IMR-90 (cell line): ENCODE data around the gene FGF3. TPM values are rescaled to one million over a fixed set of nuclear protein-coding genes. Genes with fewer than 3 reads are reported as not detected.

ENCODE experiments used
- ATAC-seq: fragments of 200-7000 bp; cut with Tn5 transposase; 2 replicates; pipeline ENCODE4 v1.9.1; 2020; ENCODE audit warnings: low read depth, mild to moderate bottlenecking, moderate library complexity
- BruUV-seq: library from RNA; stranded (reverse); fragments of 400-500 nt; replicated peaks from 2 replicates; lab custom pipeline; 2021; lab: Mats Ljungman, UMichigan
- CTCF ChIA-PET: fragments of 300-600 bp; formaldehyde crosslinking; extraction: SDS; loops from one replicate; lab custom pipeline; 2021; ENCODE audit warnings: antibody characterized with exemption; lab: Yijun Ruan, JAX
- POLR2A ChIA-PET: fragments of 300-600 bp; sonication (Branson Sonifier 250); formaldehyde crosslinking; loops from one replicate; lab custom pipeline; 2022; ENCODE audit warnings: antibody characterized with exemption; ENCODE audit not compliant: unreplicated experiment; lab: Charles Lee
- DNase-seq: peaks from one replicate; pipeline ENCODE4 v3.0.0; 2013
- H2AFZ ChIP-seq: replicated peaks from 2 replicates; pipeline ENCODE3; 2013; ENCODE audit warnings: low read length, mild to moderate bottlenecking; ENCODE audit not compliant: poor library complexity
- H2AK5ac ChIP-seq: 2 replicates; pipeline ENCODE4 v1.6.1; 2013; ENCODE audit warnings: low read depth, low read length, inconsistent platforms
- H2AK9ac ChIP-seq: replicated peaks from 2 replicates; pipeline ENCODE3; 2013; ENCODE audit warnings: mild to moderate bottlenecking, low read depth, low read length, moderate library complexity; ENCODE audit not compliant: poor library complexity
- H2BK120ac ChIP-seq: 2 replicates; pipeline ENCODE4 v1.6.1; 2013; ENCODE audit warnings: low read depth, low read length, inconsistent platforms
- H2BK15ac ChIP-seq: 3 replicates; pipeline ENCODE4 v1.6.1; 2013; ENCODE audit warnings: low read depth, low read length, inconsistent platforms
- H2BK20ac ChIP-seq: 2 replicates; pipeline ENCODE4 v1.6.1; 2013; ENCODE audit warnings: low read depth, mild to moderate bottlenecking, inconsistent platforms, low read length, moderate library complexity
- H2BK5ac ChIP-seq: 2 replicates; pipeline ENCODE4 v1.6.1; 2013; ENCODE audit warnings: mild to moderate bottlenecking, low read depth, low read length, inconsistent platforms; ENCODE audit not compliant: poor library complexity, severe bottlenecking
- H3K14ac ChIP-seq: replicated peaks from 2 replicates; pipeline ENCODE4 v1.6.1; 2013; ENCODE audit warnings: low read depth, low read length, inconsistent platforms
- H3K18ac ChIP-seq: 2 replicates; pipeline ENCODE4 v1.6.1; 2013; ENCODE audit warnings: low read depth, low read length, control low read depth
- H3K23ac ChIP-seq: 2 replicates; pipeline ENCODE4 v1.6.1; 2013; ENCODE audit warnings: low read depth, low read length, inconsistent platforms
- H3K27ac ChIP-seq: 2 replicates; pipeline ENCODE4 v1.5.1; 2013; ENCODE audit warnings: mild to moderate bottlenecking, control low read depth, low read length; ENCODE audit not compliant: insufficient read depth
- H3K27me3 ChIP-seq: 2 replicates; pipeline ENCODE4 v1.6.1; 2013; ENCODE audit warnings: low read length; ENCODE audit not compliant: control insufficient read depth, insufficient read depth
- H3K36me3 ChIP-seq: 2 replicates; pipeline ENCODE4 v1.6.1; 2013; ENCODE audit warnings: low read length, mixed read lengths; ENCODE audit not compliant: control insufficient read depth, insufficient read depth
- H3K4ac ChIP-seq: 2 replicates; pipeline ENCODE4 v1.6.1; 2013; ENCODE audit warnings: low read depth, low read length, inconsistent platforms
- H3K4me1 ChIP-seq: 2 replicates; pipeline ENCODE4 v1.6.1; 2013; ENCODE audit warnings: low read length, mixed read lengths; ENCODE audit not compliant: control insufficient read depth, insufficient read depth
- H3K4me2 ChIP-seq: 2 replicates; pipeline ENCODE4 v1.6.1; 2013; ENCODE audit warnings: low read depth, mild to moderate bottlenecking, control low read depth, low read length, moderate library complexity
- H3K4me3 ChIP-seq: 2 replicates; pipeline ENCODE4 v1.5.1; 2013; ENCODE audit warnings: low read depth, mild to moderate bottlenecking, control low read depth, low read length, moderate library complexity; ENCODE audit not compliant: insufficient read depth
- H3K56ac ChIP-seq: 2 replicates; pipeline ENCODE4 v1.6.1; 2013; ENCODE audit warnings: low read length, inconsistent platforms; ENCODE audit not compliant: insufficient read depth; ENCODE audit errors: extremely low read depth
- H3K79me1 ChIP-seq, 2 experiments: 2 replicates each; pipeline ENCODE4 v1.6.1; 2013; ENCODE audit warnings: low read length in 2 of 2, inconsistent platforms in 1 of 2, low read depth in 1 of 2
- H3K9ac ChIP-seq: 2 replicates; pipeline ENCODE4 v1.6.1; 2013; ENCODE audit warnings: low read depth, low read length, control low read depth
- H3K9me1 ChIP-seq: 2 replicates; pipeline ENCODE4 v1.6.1; 2013; ENCODE audit warnings: low read length, inconsistent platforms; ENCODE audit not compliant: insufficient read depth
- H3K9me3 ChIP-seq: 2 replicates; pipeline ENCODE4 v1.6.1; 2013; ENCODE audit warnings: low read length; ENCODE audit not compliant: control insufficient read depth, insufficient read depth
- H4K20me1 ChIP-seq: 2 replicates; pipeline ENCODE4 v1.6.1; 2013; ENCODE audit warnings: low read length, inconsistent platforms; ENCODE audit not compliant: insufficient read depth
- H4K5ac ChIP-seq: 2 replicates; pipeline ENCODE4 v1.6.1; 2013; ENCODE audit warnings: mild to moderate bottlenecking, low read depth, low read length, control low read depth
- H4K8ac ChIP-seq, 2 experiments: 2 replicates each; pipeline ENCODE4 v1.6.1; 2013; ENCODE audit warnings: low read depth in 2 of 2, low read length in 2 of 2, control low read depth in 1 of 2, inconsistent platforms in 1 of 2
- H4K91ac ChIP-seq: 2 replicates; pipeline ENCODE4 v1.6.1; 2013; ENCODE audit warnings: low read depth, low read length, inconsistent platforms; ENCODE audit not compliant: insufficient read depth
- BHLHE40 ChIP-seq: fragments of 150-350 bp; IDR thresholded peaks from 2 replicates; pipeline ENCODE4 v1.6.1; 2016; ENCODE audit warnings: mild to moderate bottlenecking, low read depth, low read length
- CEBPB ChIP-seq: IDR thresholded peaks from 2 replicates; pipeline ENCODE4 v1.6.1; 2012; ENCODE audit warnings: low read depth, low read length, improper control_type of control experiment
- CTCF ChIP-seq: conservative IDR thresholded peaks from 2 replicates; pipeline ENCODE4 v1.5.1; 2012; ENCODE audit warnings: mild to moderate bottlenecking, low read depth, low read length, improper control_type of control experiment
- ELK1 ChIP-seq: fragments of 150-350 bp; IDR thresholded peaks from 2 replicates; pipeline ENCODE4 v1.6.1; 2016; ENCODE audit warnings: low read depth, mild to moderate bottlenecking, low read length, moderate library complexity, borderline replicate concordance
- FOS ChIP-seq: fragments of 150-350 bp; IDR thresholded peaks from 2 replicates; pipeline ENCODE4 v1.6.1; 2016; ENCODE audit warnings: low read depth, low read length
- MAFK ChIP-seq: IDR thresholded peaks from 2 replicates; pipeline ENCODE4 v1.6.1; 2012; ENCODE audit warnings: low read depth, low read length, improper control_type of control experiment
- MAZ ChIP-seq: IDR thresholded peaks from 2 replicates; pipeline ENCODE4 v1.6.1; 2012; ENCODE audit warnings: low read depth, mild to moderate bottlenecking, low read length, improper control_type of control experiment, moderate library complexity, borderline replicate concordance
- MXI1 ChIP-seq: IDR thresholded peaks from 2 replicates; pipeline ENCODE4 v1.6.1; 2012; ENCODE audit warnings: low read depth, mild to moderate bottlenecking, low read length, moderate library complexity, borderline replicate concordance
- POLR2A ChIP-seq: IDR thresholded peaks from 2 replicates; pipeline ENCODE4 v1.6.1; 2012; ENCODE audit warnings: mild to moderate bottlenecking, low read depth, low read length
- RAD21 ChIP-seq: IDR thresholded peaks from 2 replicates; pipeline ENCODE4 v1.6.1; 2012; ENCODE audit warnings: low read length, improper control_type of control experiment
- RCOR1 ChIP-seq: IDR thresholded peaks from 2 replicates; pipeline ENCODE4 v1.6.1; 2012; ENCODE audit warnings: mild to moderate bottlenecking, low read length, improper control_type of control experiment; ENCODE audit not compliant: insufficient replicate concordance
- RFX5 ChIP-seq: IDR thresholded peaks from 2 replicates; pipeline ENCODE4 v1.8.0; 2012; ENCODE audit warnings: low read depth, mild to moderate bottlenecking, low read length, moderate library complexity
- SMC3 ChIP-seq: fragments of 150-350 bp; IDR thresholded peaks from 2 replicates; pipeline ENCODE4 v1.6.1; 2016; ENCODE audit warnings: low read depth, mild to moderate bottlenecking, antibody characterized with exemption, low read length, moderate library complexity
- WGBS, 2 experiments: methylation state at CpG; one replicate each; pipeline versions ENCODE4 v1.1.5 to v1.1.7; 2013; ENCODE audit warnings: missing lambda C conversion rate in 2 of 2; ENCODE audit not compliant: insufficient read length in 1 of 2; ENCODE audit errors: extremely low coverage in 2 of 2; 5-methylcytosine and 5-hydroxymethylcytosine counted together
- dilution Hi-C: fragments of 300-500 bp; cut with HindIII; formaldehyde crosslinking; loops from one replicate; pipeline ENCODE4 v1.14.3; 2018; ENCODE audit warnings: low sequenced_read_pairs; ENCODE audit not compliant: unreplicated experiment
- in situ Hi-C: fragments of 300-500 bp; cut with MboI; formaldehyde crosslinking; loops from 3 replicates; pipeline ENCODE4 v1.14.3; 2019; ENCODE audit warnings: low sequenced_read_pairs, inconsistent platforms, mixed read lengths
- intact Hi-C: fragments of 100-400 bp; cut with micrococcal nuclease; formaldehyde crosslinking; loops from 2 replicates; pipeline ENCODE4 v1.10.0; 2022
- polyA plus RNA-seq, 3 experiments: library from polyadenylated mRNA; depleted of rRNA; stranded (reverse); fragments of >200 nt; gene quantifications; 2 replicates each; pipeline ENCODE4 v1.2.3, GENCODE V29; 2012; ENCODE audit warnings: low replicate concordance in 1 of 3
- total RNA-seq: library from RNA; depleted of rRNA; stranded (reverse); fragments of >200 nt; gene quantifications from 2 replicates; pipeline ENCODE4 v1.2.3, GENCODE V29; 2012

FGF3 gene
- total and polyA plus RNA-seq, 2 of the 4 experiments (the other 2 are of a cell fraction): not detected

GRCh38 chr11:69841859-69842698 lies 22.9 kb upstream of the FGF3 start:
- dilution Hi-C loops: no loop called here
- peak; percentile 13 for DNase-seq
- H3K23ac ChIP-seq: no peak overlapping the region
- H3K9me3 ChIP-seq: peaks cover 2% of the 10 kb centered on the region; the same call in 1 of the 2 replicates
- H3K27ac ChIP-seq: no peak overlapping the region
- peak overlapping the region; percentile 5 for H2AK9ac ChIP-seq
- H4K8ac ChIP-seq: no peak overlapping the region
- no peak overlapping the region for H3K18ac ChIP-seq
- intact Hi-C loops: no loop called here
- no peak overlapping the region for H2AFZ ChIP-seq
- H4K5ac ChIP-seq: no peak overlapping the region
- H3K14ac ChIP-seq: no peak overlapping the region
- peaks cover 45% of the 10 kb centered on the region for H3K27me3 ChIP-seq
- H3K4me2 ChIP-seq: no peak overlapping the region
- H2BK120ac ChIP-seq: no peak overlapping the region
- H3K4ac ChIP-seq: no peak overlapping the region
- H3K9me1 ChIP-seq: no peaks in the 10 kb centered on the region
- H3K56ac ChIP-seq: no peak overlapping the region
- H3K9ac ChIP-seq: no peak overlapping the region
- no TSS peak for BruUV-seq
- WGBS, 2 experiments: 46% methylated on average over 3 of the region's 13 CpGs; no CpG with 5 or more reads in 1 of the 2 experiments
- no peak overlapping the region for H3K4me3 ChIP-seq
- H2BK15ac ChIP-seq: no peak overlapping the region
- in situ Hi-C loops: no loop called here
- no peaks in the 10 kb centered on the region for H3K4me1 ChIP-seq
- TF ChIP-seq RAD21 (peak; percentile 38), BHLHE40 (no peak), CEBPB (no peak), RFX5 (no peak), RCOR1 (no peak), MAZ (no peak), ELK1 (no peak), POLR2A (no peak), MXI1 (no peak), FOS (no peak), MAFK (no peak), SMC3 (peak; percentile 40), CTCF (peak; percentile 34)
- CTCF ChIA-PET: interaction anchor here (0.8 kb wide), 1 partner anchor 126 kb away, joined by 3 read pairs; no protein-coding TSS in a partner anchor
- H4K20me1 ChIP-seq: no peaks in the 10 kb centered on the region
- no peak overlapping the region for H2BK5ac ChIP-seq
- no peaks in the 10 kb centered on the region for H3K36me3 ChIP-seq
- no peak overlapping the region for H2AK5ac ChIP-seq
- ATAC-seq: no peak
- H3K79me1 ChIP-seq: no peaks in the 10 kb centered on the region
- POLR2A ChIA-PET: no interaction called here
- no peak overlapping the region for H4K91ac ChIP-seq
- no peak overlapping the region for H2BK20ac ChIP-seq
